ENCODE measurements around the gene INSM1.

DNA sequence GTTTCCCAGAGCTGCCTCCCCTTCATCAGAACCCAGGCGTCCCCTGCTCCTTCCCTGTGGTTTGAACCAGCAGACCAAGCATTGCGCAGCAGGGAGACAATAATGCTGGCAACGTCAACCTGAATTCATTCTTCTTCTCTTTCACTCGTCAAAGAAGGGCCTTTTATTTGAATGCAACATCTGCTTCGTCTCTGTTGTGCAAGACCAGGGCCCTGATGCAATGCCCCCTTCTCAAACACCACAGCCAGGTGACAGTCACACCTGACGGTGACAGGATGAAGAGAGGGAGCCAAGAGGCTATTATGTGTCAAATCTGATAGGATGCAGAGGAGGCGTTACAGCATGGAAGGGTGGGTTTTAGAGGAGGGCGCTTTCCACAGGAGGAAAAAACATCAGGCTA is 8.0 kb downstream of the INSM1 start:
- TF ChIP-seq SP1 (IDR thresholded peaks at IDR 0.05; ENCODE audit: low read depth, low read length) (no peak), HDAC2 (IDR thresholded peaks at IDR 0.05) (no peak)

All from GM12878 (cell line).